ENCODE results near the gene ATG4D. TPM values are rescaled to one million over a fixed set of nuclear protein-coding genes. Genes with fewer than 3 reads are reported as not detected.
A peak's percentile ranks its signal among the peaks of the same experiment; 100 is the strongest.

The ATG4D gene
- total and polyA plus RNA-seq, 3 experiments from 2014 or later = 28.9 to 45.1 (median 44.4) TPM

DNA sequence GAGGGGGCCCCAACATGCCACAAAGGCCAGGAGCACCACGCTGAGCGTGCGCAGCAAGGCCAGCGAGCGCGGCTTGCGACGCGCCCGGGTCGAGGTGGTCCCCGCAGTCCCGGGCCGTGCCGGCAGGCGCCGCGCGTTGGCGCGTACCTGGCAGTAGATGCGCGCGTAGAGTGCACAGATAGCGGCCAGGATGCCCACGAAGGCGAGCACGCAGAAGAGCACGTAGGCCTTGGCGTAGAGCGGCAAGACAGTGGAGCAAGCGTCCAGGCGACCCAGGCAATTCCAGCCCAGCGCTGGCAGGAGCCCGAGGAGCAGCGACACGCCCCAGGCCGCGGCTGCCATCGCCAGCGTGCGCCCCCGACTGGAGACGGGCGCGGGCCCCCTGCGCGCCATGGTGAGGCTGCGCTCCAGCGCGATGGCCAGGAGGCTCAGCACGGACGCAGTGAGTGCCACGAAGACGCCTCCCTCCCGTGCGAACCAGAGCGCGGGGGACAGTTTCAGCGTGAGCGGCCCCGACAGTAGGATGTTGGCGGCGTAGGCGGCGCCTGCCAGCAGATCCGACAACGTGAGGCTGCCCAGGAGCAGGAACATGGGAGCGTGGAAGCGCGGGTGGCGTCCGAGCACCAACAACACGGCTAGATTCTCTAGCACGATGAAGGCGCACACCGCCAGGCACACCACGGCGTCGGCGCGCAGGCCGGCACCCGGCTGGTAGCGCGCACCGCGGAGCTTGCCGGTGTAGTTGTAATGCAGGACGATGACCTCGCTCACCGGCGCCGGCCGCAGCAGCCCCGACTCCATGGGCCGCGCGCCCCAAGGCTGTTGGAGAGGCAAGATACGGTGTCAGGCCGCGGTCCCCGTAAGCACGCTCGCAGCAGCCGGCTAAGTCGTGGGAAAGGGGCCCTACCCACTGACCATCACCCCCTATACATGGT lies 29.2 kb upstream of the ATG4D start:
- Histone ChIP-seq H3K9me3 (ENCODE audit: low read length) (no peaks in the 10 kb centered on the region), H3K27ac (ENCODE audit: low read depth, low read length) (peak overlapping the region; percentile 16), H3K4me3 (ENCODE audit: low read length) (no peak overlapping the region), H3K27me3 (ENCODE audit: insufficient read depth, low read length, poor library complexity, severe bottlenecking) (peaks cover 29% of the 10 kb centered on the region), H3K36me3 (ENCODE audit: insufficient read depth, low read length) (no peaks in the 10 kb centered on the region), H3K4me1 (ENCODE audit: insufficient read depth, low read length) (peaks cover 36% of the 10 kb centered on the region)
- ChIA-PET CTCF (interaction anchor here (2.4 kb wide), 1 partner anchor 22 kb away, joined by 5 read pairs; no protein-coding TSS in a partner anchor), POLR2A (no interaction called here)
- peaks cover 35 to 42% of the 10 kb centered on the region in 2 donors for H3K27me3 Mint-ChIP-seq
- DNase-seq = peak; percentile 37 to 64 (median 43)
- H3K9me3 Mint-ChIP-seq = no peaks in the 10 kb centered on the region
- peaks cover 40 to 60% (median 46%) of the 10 kb centered on the region in 3 donors for H3K4me1 Mint-ChIP-seq
- peak overlapping the region; percentile 84 to 100 (median 90) for H3K4me3 Mint-ChIP-seq
- H3K27ac Mint-ChIP-seq = peak overlapping the region; percentile 76 to 98 (median 94)
- peaks cover 6 to 16% (median 15%) of the 10 kb centered on the region in 3 donors for H3K36me3 Mint-ChIP-seq

- H3K9me3 ChIP-seq (ENCODE audit: low read length) = no peaks in the 10 kb centered on the region
- H3K4me3 ChIP-seq (ENCODE audit: low read length) = peak overlapping the region; percentile 67
- ChIA-PET CTCF (interaction anchor here (0.7 to 2.4 kb wide), 3 partner anchors 24 to 58 kb away, joined by 3 to 5 read pairs (median 4); no protein-coding TSS in a partner anchor), POLR2A (interaction anchor here (0.6 kb wide), 2 partner anchors 27 to 50 kb away, joined by 3 read pairs; no protein-coding TSS in a partner anchor)
- Mint-ChIP-seq H3K36me3 (peaks cover 6 to 16% (median 15%) of the 10 kb centered on the region in 3 donors), H3K27ac (peak overlapping the region; percentile 75 to 98 (median 94)), H3K27me3 (peaks cover 38 to 43% of the 10 kb centered on the region in 2 donors), H3K9me3 (no peaks in the 10 kb centered on the region), H3K4me3 (peak overlapping the region; percentile 84 to 100 (median 90)), H3K4me1 (peaks cover 40 to 59% (median 50%) of the 10 kb centered on the region in 3 donors)
- no peaks in the 10 kb centered on the region for H3K36me3 ChIP-seq (ENCODE audit: insufficient read depth, low read length)
- peak overlapping the region; percentile 66 for H3K27ac ChIP-seq (ENCODE audit: low read depth, low read length)
- DNase-seq = peak in 4 of 5 donors; percentile 46 to 70 (median 60)
- peaks cover 29% of the 10 kb centered on the region for H3K27me3 ChIP-seq (ENCODE audit: insufficient read depth, low read length, poor library complexity, severe bottlenecking)
- peaks cover 32% of the 10 kb centered on the region for H3K4me1 ChIP-seq (ENCODE audit: insufficient read depth, low read length)
Measured at GRCh38 chr19:10516064-10516385, 27.7 kb upstream of the ATG4D start.

- Mint-ChIP-seq H3K27me3 (peaks cover 38 to 43% of the 10 kb centered on the region in 2 donors), H3K9me3 (no peaks in the 10 kb centered on the region), H3K27ac (peak overlapping the region; percentile 69 to 98 (median 94)), H3K36me3 (peaks cover 6 to 16% (median 15%) of the 10 kb centered on the region in 3 donors), H3K4me3 (peak overlapping the region; percentile 84 to 100 (median 90)), H3K4me1 (peaks cover 40 to 60% (median 50%) of the 10 kb centered on the region in 3 donors)
- peak overlapping the region; percentile 66 for H3K27ac ChIP-seq (ENCODE audit: low read depth, low read length)
- H3K36me3 ChIP-seq (ENCODE audit: insufficient read depth, low read length) = no peaks in the 10 kb centered on the region
- ChIA-PET CTCF (interaction anchor here (0.8 to 2.4 kb wide), 4 partner anchors 9 to 37 kb away, joined by 3 to 5 read pairs (median 4); no protein-coding TSS in a partner anchor), POLR2A (interaction anchor here (0.6 to 1.6 kb wide), 5 partner anchors 13 to 50 kb away, joined by 3 to 8 read pairs (median 4); partner anchors contain the start of genes KEAP1 and KRI1)
- H3K4me3 ChIP-seq (ENCODE audit: low read length) = peak overlapping the region; percentile 67
- H3K4me1 ChIP-seq (ENCODE audit: insufficient read depth, low read length) = peaks cover 32% of the 10 kb centered on the region
- peaks cover 29% of the 10 kb centered on the region for H3K27me3 ChIP-seq (ENCODE audit: insufficient read depth, low read length, poor library complexity, severe bottlenecking)
- H3K9me3 ChIP-seq (ENCODE audit: low read length) = no peaks in the 10 kb centered on the region
- DNase-seq = peak in 1 of 5 donors; percentile 56
Measured at GRCh38 chr19:10516671-10517286, 26.9 kb upstream of the ATG4D start.

DNA sequence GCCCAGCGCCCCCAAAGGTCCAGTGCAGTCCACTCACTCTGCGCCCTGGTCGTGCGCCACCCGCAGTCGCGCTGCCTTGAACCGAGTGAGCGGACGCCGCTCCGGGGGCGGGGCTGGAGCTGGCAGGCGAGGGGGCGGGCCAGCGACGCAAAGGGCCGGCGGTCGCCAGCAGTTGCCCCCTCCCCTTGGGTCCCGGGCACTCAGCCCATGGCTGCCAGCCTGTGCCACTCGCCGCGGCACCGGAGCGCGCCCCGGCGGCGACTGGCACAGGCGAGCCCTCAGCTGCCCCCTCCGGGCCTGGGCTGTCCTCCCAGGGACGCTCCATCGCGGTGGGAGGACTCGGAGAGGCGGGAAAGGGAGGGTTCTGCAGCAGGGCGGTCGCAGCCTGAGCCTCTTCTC lies 26.3 kb upstream of the ATG4D start, which contains the start of gene S1PR5:
Gene S1PR5 (minus strand): TSS at position 87 of the 399 bp plus-strand sequence. CDS start 2,436 bp downstream, outside the sequence.
- Histone ChIP-seq H3K4me1 (ENCODE audit: insufficient read depth, low read length) (peaks cover 32% of the 10 kb centered on the region), H3K27ac (ENCODE audit: low read depth, low read length) (peak within 1 kb of the TSS; percentile 66), H3K4me3 (ENCODE audit: low read length) (peak within 1 kb of the TSS; percentile 67), H3K27me3 (ENCODE audit: insufficient read depth, low read length, poor library complexity, severe bottlenecking) (peaks cover 29% of the 10 kb centered on the region), H3K9me3 (ENCODE audit: low read length) (no peaks in the 10 kb centered on the region), H3K36me3 (ENCODE audit: insufficient read depth, low read length) (no peaks in the 10 kb centered on the region)
- H3K4me1 Mint-ChIP-seq = peaks cover 42 to 65% (median 54%) of the 10 kb centered on the region in 3 donors
- peak within 1 kb of the TSS; percentile 88 to 100 (median 95) for H3K4me3 Mint-ChIP-seq
- DNase-seq = peak in 2 of 5 donors; percentile 39 to 53
- H3K9me3 Mint-ChIP-seq = no peaks in the 10 kb centered on the region
- ChIA-PET POLR2A (interaction anchor here (1.2 to 1.6 kb wide), 4 partner anchors 14 to 49 kb away, joined by 3 to 8 read pairs (median 4); partner anchors contain the start of genes KEAP1 and KRI1), CTCF (interaction anchor here (0.8 to 2.4 kb wide), 6 partner anchors 9 to 184 kb away, joined by 3 to 5 read pairs (median 3); partner anchors contain the start of gene QTRT1)
- peaks cover 38 to 43% of the 10 kb centered on the region in 2 donors for H3K27me3 Mint-ChIP-seq
- H3K36me3 Mint-ChIP-seq = peaks cover 6 to 16% (median 15%) of the 10 kb centered on the region in 3 donors
- peak within 1 kb of the TSS; percentile 69 to 99 (median 98) for H3K27ac Mint-ChIP-seq

DNA sequence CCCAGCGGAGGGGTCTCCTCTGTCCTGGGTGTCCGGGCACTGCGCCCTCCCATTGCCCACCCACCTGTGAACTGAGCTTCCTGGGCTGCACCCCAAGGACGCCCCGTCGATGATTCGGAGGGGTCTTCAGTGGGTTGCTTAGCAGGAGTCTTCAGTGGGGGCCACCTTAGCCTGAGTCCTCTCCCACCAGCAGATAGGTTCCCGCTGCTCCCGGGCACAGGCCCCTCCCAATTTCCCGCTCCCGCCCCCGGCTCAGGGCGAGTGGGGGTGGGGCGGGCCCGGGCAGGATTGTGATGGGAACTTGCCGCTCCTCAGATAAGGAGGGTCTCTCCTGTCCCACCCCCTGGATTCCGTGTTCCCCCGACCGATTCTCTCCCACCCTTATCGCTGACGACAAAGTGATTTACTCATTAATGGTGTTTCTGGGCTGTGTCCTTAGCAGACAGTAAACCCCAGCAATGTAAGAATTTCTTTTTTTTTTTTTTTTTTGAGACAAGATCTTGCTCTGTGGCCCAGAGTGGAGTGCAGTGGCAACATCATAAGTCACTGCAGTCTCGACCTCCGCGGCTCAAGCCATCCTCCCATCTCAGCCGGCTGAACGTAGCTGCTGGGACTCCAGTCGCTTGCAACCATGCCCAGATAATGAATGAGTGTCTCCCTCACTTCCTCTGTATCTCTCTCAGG lies 25.8 kb upstream of the ATG4D start:
- ChIA-PET POLR2A (interaction anchor here (1.0 to 1.6 kb wide), 5 partner anchors 14 to 49 kb away, joined by 3 to 8 read pairs (median 4); partner anchors contain the start of genes KEAP1 and KRI1), CTCF (interaction anchor here (1.3 to 1.9 kb wide), 3 partner anchors 18 to 184 kb away, joined by 3 to 4 read pairs (median 3); partner anchors contain the start of gene QTRT1)
- peaks cover 37 to 42% of the 10 kb centered on the region in 2 donors for H3K27me3 Mint-ChIP-seq
- peak overlapping the region; percentile 55 to 99 (median 98) for H3K27ac Mint-ChIP-seq
- H3K4me1 Mint-ChIP-seq = peaks cover 42 to 64% (median 51%) of the 10 kb centered on the region in 3 donors
- Histone ChIP-seq H3K27ac (ENCODE audit: low read depth, low read length) (peak overlapping the region; percentile 66), H3K4me3 (ENCODE audit: low read length) (peak overlapping the region; percentile 67), H3K4me1 (ENCODE audit: insufficient read depth, low read length) (peaks cover 32% of the 10 kb centered on the region), H3K36me3 (ENCODE audit: insufficient read depth, low read length) (no peaks in the 10 kb centered on the region), H3K9me3 (ENCODE audit: low read length) (no peaks in the 10 kb centered on the region), H3K27me3 (ENCODE audit: insufficient read depth, low read length, poor library complexity, severe bottlenecking) (peaks cover 29% of the 10 kb centered on the region)
- H3K4me3 Mint-ChIP-seq = peak overlapping the region; percentile 74 to 99 (median 91)
- H3K36me3 Mint-ChIP-seq = peaks cover 5 to 16% (median 15%) of the 10 kb centered on the region in 3 donors
- DNase-seq = peak in 3 of 5 donors; percentile 40 to 69 (median 51)
- no peaks in the 10 kb centered on the region for H3K9me3 Mint-ChIP-seq

DNA sequence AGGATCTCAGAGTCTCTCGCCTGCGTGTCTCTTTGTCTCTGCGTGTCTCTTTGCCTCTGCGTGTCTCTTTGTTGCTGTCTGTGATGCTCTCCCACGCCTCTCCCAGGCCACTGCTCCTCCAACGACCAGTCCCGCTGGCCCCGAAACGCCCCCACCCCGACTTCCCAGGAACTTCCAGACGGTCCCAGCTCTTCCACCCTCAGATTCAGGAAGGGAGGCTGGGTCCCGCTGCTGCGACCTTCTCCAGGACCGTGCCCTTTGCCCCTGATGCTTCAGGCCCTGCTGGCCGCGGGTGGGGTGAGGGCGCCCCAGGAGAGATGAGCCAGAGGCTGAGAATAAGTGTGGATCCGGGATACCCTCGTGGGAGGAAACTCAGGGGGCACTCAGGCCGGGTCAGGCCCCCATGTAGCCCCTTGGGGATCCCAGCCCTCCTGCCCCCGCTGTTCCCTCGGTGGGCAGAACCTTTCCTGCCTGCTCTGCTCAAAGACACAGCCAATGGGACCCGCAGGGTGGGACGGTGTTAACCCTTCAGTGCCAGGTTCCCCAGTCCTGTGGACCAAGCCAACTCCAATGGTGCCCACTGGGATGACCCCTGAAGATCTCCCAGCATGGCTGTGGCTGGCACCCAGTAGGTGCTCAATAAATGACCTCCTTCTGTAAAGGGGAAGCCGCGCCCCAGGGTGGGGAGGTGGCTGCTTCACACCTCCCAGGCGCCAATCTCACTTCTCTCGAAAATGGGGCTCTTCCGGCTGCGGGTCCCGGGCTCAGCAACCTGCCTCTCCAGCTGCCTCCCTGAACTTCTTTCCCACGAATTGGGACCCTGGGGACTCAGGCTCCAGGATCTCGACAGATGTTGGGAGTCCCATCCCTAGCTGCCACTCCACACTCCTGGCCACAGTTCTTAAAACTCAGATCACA lies 25.0 kb upstream of the ATG4D start:
- Histone ChIP-seq H3K4me3 (ENCODE audit: low read length) (peak overlapping the region; percentile 67), H3K27ac (ENCODE audit: low read depth, low read length) (peak overlapping the region; percentile 66), H3K27me3 (ENCODE audit: insufficient read depth, low read length, poor library complexity, severe bottlenecking) (peaks cover 21% of the 10 kb centered on the region), H3K36me3 (ENCODE audit: insufficient read depth, low read length) (no peaks in the 10 kb centered on the region), H3K9me3 (ENCODE audit: low read length) (no peaks in the 10 kb centered on the region), H3K4me1 (ENCODE audit: insufficient read depth, low read length) (peaks cover 34% of the 10 kb centered on the region)
- Mint-ChIP-seq H3K4me1 (peaks cover 38 to 63% (median 49%) of the 10 kb centered on the region in 3 donors), H3K36me3 (peaks cover 3 to 8% (median 8%) of the 10 kb centered on the region in 3 donors), H3K4me3 (peak overlapping the region; percentile 74 to 99 (median 91)), H3K27me3 (peaks cover 32 to 34% of the 10 kb centered on the region in 2 donors), H3K9me3 (no peaks in the 10 kb centered on the region), H3K27ac (peak overlapping the region; percentile 55 to 99 (median 98))
- DNase-seq = peak in 4 of 5 donors; percentile 53 to 56 (median 55)
- CTCF ChIA-PET = interaction anchor here (1.3 to 1.5 kb wide), 3 partner anchors 17 to 183 kb away, joined by 3 read pairs; partner anchors contain the start of gene QTRT1
- POLR2A ChIA-PET = interaction anchor here (1.0 to 1.7 kb wide), 4 partner anchors 10 to 26 kb away, joined by 3 to 7 read pairs (median 3); no protein-coding TSS in a partner anchor

Measured in CD8-positive, alpha-beta memory T cell (primary cell).